Panc1 (cell line): ENCODE data around the gene DUSP1. TPM values are rescaled to one million over a fixed set of nuclear protein-coding genes. Genes with fewer than 3 reads are reported as not detected.

Source experiments
- ATAC-seq: fragments of 200-7000 bp; cut with Tn5 transposase; 2 replicates; pipeline ENCODE4 v1.9.1; 2020; ENCODE audit warnings: mild to moderate bottlenecking, moderate library complexity
- BruUV-seq: library from RNA; stranded (reverse); fragments of 400-500 nt; replicated peaks from 2 replicates; lab custom pipeline; 2021; lab: Mats Ljungman, UMichigan
- CTCF ChIA-PET: fragments of 300-600 bp; sonication (Branson Sonifier 250); formaldehyde crosslinking; loops from one replicate; lab custom pipeline; 2022; ENCODE audit warnings: antibody characterized with exemption; lab: Charles Lee
- POLR2A ChIA-PET: fragments of 300-600 bp; sonication (Branson Sonifier 250); formaldehyde crosslinking; loops from one replicate; lab custom pipeline; 2022; ENCODE audit warnings: antibody characterized with exemption; lab: Charles Lee
- DNase-seq: peaks from one replicate; pipeline ENCODE4 v3.0.0-alpha.2; 2010; ENCODE audit warnings: low read depth, low spot score
- H3K27ac ChIP-seq: 2 replicates; pipeline ENCODE4 v1.5.1; 2011; ENCODE audit warnings: mild to moderate bottlenecking, low read length, inconsistent platforms
- H3K27me3 ChIP-seq: fragments of 200-500 bp; sonication (Bioruptor generic); 2 replicates; pipeline ENCODE4 v1.6.0; 2014; ENCODE audit warnings: low read length, inconsistent platforms; ENCODE audit not compliant: control insufficient read depth, insufficient read depth
- H3K36me3 ChIP-seq: fragments of 200-500 bp; sonication (Bioruptor generic); 2 replicates; pipeline ENCODE4 v1.5.1; 2014; ENCODE audit warnings: inconsistent platforms, mild to moderate bottlenecking, low read length, moderate library complexity; ENCODE audit not compliant: control insufficient read depth, insufficient read depth
- H3K4me1 ChIP-seq: 2 replicates; pipeline ENCODE4 v1.5.1; 2011; ENCODE audit warnings: inconsistent platforms, mild to moderate bottlenecking, low read length, moderate library complexity; ENCODE audit not compliant: control insufficient read depth, insufficient read depth
- H3K4me3 ChIP-seq, 2 experiments: 2 replicates each; pipeline ENCODE4 v1.5.1; 2011 to 2012; ENCODE audit warnings: low read depth in 2 of 2, low read length in 2 of 2, mild to moderate bottlenecking in 2 of 2, inconsistent platforms in 1 of 2, moderate library complexity in 1 of 2
- H3K9me3 ChIP-seq: fragments of 200-500 bp; sonication (Bioruptor generic); 2 replicates; pipeline ENCODE4 v1.5.1; 2014; ENCODE audit warnings: low read depth, mild to moderate bottlenecking, inconsistent platforms, low read length, moderate library complexity; ENCODE audit not compliant: control insufficient read depth, insufficient read depth
- POLR2AphosphoS5 ChIP-seq: IDR thresholded peaks from 2 replicates; pipeline ENCODE4 v1.6.1; 2012; ENCODE audit warnings: mild to moderate bottlenecking, low read depth, low read length, moderate library complexity
- SIN3A ChIP-seq: IDR thresholded peaks from 2 replicates; pipeline ENCODE4 v1.6.1; 2012; ENCODE audit warnings: low read depth, mild to moderate bottlenecking, low read length, moderate library complexity, borderline replicate concordance; ENCODE audit not compliant: insufficient read depth
- TCF7L2 ChIP-seq: IDR thresholded peaks from 2 replicates; pipeline ENCODE4 v1.6.1; 2011; ENCODE audit warnings: mild to moderate bottlenecking, low read depth, low read length, inconsistent platforms
- in situ Hi-C: cut with HindIII; loops from 2 replicates; pipeline ENCODE4 v1.10.0; 2016; ENCODE audit warnings: low sequenced_read_pairs, low pct_unique_long_range_greater_than_20kb
- intact Hi-C: fragments of 100-400 bp; cut with micrococcal nuclease; formaldehyde crosslinking; loops from one replicate; pipeline ENCODE4 v1.10.0; 2022; ENCODE audit not compliant: unreplicated experiment
- total RNA-seq: library from RNA; stranded (reverse); gene quantifications from one replicate; pipeline ENCODE4 v1.2.1, GENCODE V29; 2021; ENCODE audit not compliant: unreplicated experiment
- TF ChIP-seq, protein P1 (sequence below), 2 experiments: IDR thresholded peaks; 2 replicates each; pipeline ENCODE4 v1.6.1; 2011 to 2012; ENCODE audit warnings: low read depth in 2 of 2, control low read depth in 1 of 2, low read length in 1 of 2, mild to moderate bottlenecking in 1 of 2, moderate library complexity in 1 of 2; ENCODE audit not compliant: insufficient read depth in 1 of 2
- TF ChIP-seq, protein P2 (sequence below): fragments of 450-650 bp; IDR thresholded peaks from 2 replicates; pipeline ENCODE4 v1.5.1; 2017; ENCODE audit warnings: mild to moderate bottlenecking

Gene DUSP1
- total RNA-seq, 1 experiment from 2014 or later = 79.9 TPM

DNA sequence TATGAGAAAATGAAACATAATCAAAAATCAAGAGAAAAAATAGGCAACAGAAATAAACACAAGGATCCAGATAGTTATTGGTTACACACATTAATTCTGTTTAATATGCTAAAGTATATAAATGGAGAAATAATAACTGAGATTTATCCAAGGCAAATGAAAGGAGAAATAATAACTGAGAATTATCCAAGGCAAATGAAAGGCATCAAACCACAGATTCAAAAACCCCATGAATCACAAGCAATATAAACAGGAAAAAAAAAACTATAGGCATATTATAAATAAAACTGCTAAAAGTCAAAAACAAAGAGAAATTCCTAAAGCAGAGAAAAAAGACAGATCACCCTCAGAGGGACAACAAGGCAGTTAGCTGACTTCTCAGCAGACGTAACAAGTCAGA is 10.9 kb downstream of the DUSP1 start:
- Histone ChIP-seq H3K27me3 (no peaks in the 10 kb centered on the region), H3K4me1 (peaks cover 13% of the 10 kb centered on the region), H3K27ac (no peak overlapping the region), H3K36me3 (no peaks in the 10 kb centered on the region), H3K9me3 (peaks cover 6% of the 10 kb centered on the region; the same call in 1 of the 2 replicates), H3K4me3 (no peak overlapping the region)
- TF ChIP-seq, protein P1, sequence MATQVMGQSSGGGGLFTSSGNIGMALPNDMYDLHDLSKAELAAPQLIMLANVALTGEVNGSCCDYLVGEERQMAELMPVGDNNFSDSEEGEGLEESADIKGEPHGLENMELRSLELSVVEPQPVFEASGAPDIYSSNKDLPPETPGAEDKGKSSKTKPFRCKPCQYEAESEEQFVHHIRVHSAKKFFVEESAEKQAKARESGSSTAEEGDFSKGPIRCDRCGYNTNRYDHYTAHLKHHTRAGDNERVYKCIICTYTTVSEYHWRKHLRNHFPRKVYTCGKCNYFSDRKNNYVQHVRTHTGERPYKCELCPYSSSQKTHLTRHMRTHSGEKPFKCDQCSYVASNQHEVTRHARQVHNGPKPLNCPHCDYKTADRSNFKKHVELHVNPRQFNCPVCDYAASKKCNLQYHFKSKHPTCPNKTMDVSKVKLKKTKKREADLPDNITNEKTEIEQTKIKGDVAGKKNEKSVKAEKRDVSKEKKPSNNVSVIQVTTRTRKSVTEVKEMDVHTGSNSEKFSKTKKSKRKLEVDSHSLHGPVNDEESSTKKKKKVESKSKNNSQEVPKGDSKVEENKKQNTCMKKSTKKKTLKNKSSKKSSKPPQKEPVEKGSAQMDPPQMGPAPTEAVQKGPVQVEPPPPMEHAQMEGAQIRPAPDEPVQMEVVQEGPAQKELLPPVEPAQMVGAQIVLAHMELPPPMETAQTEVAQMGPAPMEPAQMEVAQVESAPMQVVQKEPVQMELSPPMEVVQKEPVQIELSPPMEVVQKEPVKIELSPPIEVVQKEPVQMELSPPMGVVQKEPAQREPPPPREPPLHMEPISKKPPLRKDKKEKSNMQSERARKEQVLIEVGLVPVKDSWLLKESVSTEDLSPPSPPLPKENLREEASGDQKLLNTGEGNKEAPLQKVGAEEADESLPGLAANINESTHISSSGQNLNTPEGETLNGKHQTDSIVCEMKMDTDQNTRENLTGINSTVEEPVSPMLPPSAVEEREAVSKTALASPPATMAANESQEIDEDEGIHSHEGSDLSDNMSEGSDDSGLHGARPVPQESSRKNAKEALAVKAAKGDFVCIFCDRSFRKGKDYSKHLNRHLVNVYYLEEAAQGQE (IDR thresholded peaks at IDR 0.05; ENCODE audit: insufficient read depth in 1 of 2, low read depth in 2 of 2, low read length in 1 of 2) = no peak
- TF ChIP-seq, protein P2, sequence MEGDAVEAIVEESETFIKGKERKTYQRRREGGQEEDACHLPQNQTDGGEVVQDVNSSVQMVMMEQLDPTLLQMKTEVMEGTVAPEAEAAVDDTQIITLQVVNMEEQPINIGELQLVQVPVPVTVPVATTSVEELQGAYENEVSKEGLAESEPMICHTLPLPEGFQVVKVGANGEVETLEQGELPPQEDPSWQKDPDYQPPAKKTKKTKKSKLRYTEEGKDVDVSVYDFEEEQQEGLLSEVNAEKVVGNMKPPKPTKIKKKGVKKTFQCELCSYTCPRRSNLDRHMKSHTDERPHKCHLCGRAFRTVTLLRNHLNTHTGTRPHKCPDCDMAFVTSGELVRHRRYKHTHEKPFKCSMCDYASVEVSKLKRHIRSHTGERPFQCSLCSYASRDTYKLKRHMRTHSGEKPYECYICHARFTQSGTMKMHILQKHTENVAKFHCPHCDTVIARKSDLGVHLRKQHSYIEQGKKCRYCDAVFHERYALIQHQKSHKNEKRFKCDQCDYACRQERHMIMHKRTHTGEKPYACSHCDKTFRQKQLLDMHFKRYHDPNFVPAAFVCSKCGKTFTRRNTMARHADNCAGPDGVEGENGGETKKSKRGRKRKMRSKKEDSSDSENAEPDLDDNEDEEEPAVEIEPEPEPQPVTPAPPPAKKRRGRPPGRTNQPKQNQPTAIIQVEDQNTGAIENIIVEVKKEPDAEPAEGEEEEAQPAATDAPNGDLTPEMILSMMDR = no peak
- no peak for TF ChIP-seq SIN3A
- no peak for TF ChIP-seq POLR2AphosphoS5
- in situ Hi-C loops = no loop called here
- DNase-seq (no peak), ATAC-seq (no peak)
- ChIA-PET CTCF (no interaction called here), POLR2A (no interaction called here)
- intact Hi-C loops = no loop called here
- BruUV-seq = no TSS peak

DNA sequence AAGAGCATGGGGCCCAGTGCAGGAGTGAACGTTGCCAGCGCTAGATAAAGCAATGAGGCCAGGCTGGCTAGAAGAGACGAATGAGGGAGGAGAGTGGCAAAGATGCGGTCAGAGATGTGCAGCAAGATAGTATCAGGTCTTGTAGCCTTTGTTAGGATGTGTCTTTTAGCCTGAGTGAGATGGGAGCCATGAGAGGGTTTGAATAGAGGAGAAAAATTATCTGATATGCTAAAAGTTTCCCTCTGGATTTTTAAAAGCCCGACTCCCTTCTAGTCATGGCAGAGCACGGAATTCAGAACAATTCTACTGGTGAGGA is 12.2 kb downstream of the DUSP1 start:
- Histone ChIP-seq H3K4me3 (no peak overlapping the region), H3K27me3 (no peaks in the 10 kb centered on the region), H3K36me3 (no peaks in the 10 kb centered on the region; the same call in 1 of the 2 replicates), H3K4me1 (peaks cover 7% of the 10 kb centered on the region), H3K9me3 (peaks cover 6% of the 10 kb centered on the region; the same call in 1 of the 2 replicates), H3K27ac (no peak overlapping the region)
- no peak; the same call in 1 of the 2 replicates for ATAC-seq
- in situ Hi-C loops (no loop called here), intact Hi-C loops (no loop called here)
- no peak for TF ChIP-seq SIN3A
- no peak for TF ChIP-seq TCF7L2
- TF ChIP-seq, protein P1 (IDR thresholded peaks at IDR 0.05; ENCODE audit: insufficient read depth in 1 of 2, low read depth in 2 of 2, low read length in 1 of 2) = no peak
- no peak for TF ChIP-seq POLR2AphosphoS5
- TF ChIP-seq, protein P2 = no peak
- CTCF ChIA-PET = no interaction called here
- POLR2A ChIA-PET = no interaction called here
- no TSS peak for BruUV-seq
- DNase-seq = no peak
